GM18511 (cell line): ENCODE data around the gene SLCO1B3.
"Not testable (repeated sequence)": the region's sequence is repeated elsewhere in the genome, so short reads cannot be mapped to it uniquely, and the experiment has no call there.

Experiments
- ATAC-seq: cut with Tn5 transposase; IDR thresholded peaks from one replicate; pipeline ENCODE4 v1.9.1; 2021; ENCODE audit warnings: mild to moderate bottlenecking, moderate library complexity; ENCODE audit not compliant: unreplicated experiment

Gene SLCO1B3

GRCh38 chr12:20810487-20810886, at the start of gene SLCO1B3:
SLCO1B3 (plus strand) TSS chr12:20810705; CDS start chr12:20815739, 5,034 bp downstream.
- ATAC-seq: no peak

- no peak for ATAC-seq
Observed at GRCh38 chr12:20777420-20777819, 33.1 kb upstream of the SLCO1B3 start.

GRCh38 chr12:20778969-20779368, 31.5 kb upstream of the SLCO1B3 start:
- no peak for ATAC-seq

GRCh38 chr12:20779971-20780370, 30.5 kb upstream of the SLCO1B3 start:
- ATAC-seq: not testable (repeated sequence)

DNA sequence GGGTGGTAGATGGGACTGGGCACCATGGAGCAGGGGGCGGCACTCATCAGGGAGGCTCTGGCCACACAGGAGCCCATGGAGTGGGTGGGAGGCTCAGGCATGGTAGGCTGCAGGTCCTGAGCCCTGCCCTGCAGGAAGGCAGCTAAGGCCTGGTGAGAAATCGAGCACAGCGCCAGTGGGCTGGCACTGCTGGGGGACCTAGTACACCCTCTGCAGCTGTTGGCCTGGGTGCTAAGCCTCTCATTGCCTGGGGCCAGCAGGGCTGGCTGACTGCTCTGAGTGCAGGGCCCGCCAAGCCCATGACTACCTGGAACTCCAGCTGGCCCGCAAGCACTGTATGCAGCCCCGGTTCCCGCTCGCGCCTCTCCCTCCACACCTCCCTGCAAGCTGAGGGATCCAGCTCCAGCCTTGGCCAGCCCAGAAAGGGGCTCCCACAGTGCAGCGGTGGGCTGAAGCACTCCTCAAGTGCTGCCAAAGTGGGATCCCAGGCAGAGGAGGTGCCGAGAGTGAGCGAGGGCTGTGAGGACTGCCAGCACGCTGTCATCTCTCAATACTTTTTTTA, 26.6 kb upstream of the SLCO1B3 start:
- not testable (repeated sequence) for ATAC-seq

DNA sequence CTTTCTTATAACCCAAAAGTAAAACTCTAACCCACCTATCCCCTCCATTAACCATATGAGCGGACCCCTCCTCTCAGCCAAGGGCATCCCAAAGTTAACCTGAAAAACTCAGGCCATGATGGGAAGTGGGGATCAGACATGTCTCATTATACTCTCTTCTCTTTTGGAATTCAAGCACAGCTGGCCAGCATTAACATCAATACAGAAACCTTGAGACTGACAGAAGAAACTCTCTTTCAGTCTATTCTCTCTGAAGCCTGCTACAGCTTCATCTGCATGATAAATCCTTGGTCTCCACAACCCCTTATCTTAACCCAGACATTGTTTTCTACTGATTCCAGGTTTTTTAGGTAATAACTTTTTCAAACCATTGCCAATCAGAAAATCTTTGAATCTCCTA, 17.5 kb upstream of the SLCO1B3 start:
- ATAC-seq: no peak

GRCh38 chr12:20798554-20798953, 12.0 kb upstream of the SLCO1B3 start:
- ATAC-seq: no peak

DNA sequence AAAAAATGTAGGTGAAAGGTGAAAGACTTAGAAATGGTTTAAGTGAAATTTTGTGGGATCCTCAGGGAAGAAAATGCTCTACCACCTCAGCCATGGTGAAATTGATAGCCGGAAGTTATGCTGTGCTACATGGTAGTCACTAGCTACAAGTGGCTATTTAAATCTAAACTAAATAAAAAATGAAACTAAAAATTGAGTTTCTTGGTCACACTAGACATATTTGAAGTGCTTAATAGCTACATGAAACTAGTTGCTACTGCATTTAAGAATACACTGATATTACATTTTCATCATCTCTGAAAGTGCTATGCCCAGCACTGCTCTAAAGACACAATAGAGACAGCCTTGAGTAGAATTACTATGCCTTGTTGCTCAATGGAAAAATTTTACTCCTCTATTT, 10.3 kb upstream of the SLCO1B3 start:
- no peak for ATAC-seq

DNA sequence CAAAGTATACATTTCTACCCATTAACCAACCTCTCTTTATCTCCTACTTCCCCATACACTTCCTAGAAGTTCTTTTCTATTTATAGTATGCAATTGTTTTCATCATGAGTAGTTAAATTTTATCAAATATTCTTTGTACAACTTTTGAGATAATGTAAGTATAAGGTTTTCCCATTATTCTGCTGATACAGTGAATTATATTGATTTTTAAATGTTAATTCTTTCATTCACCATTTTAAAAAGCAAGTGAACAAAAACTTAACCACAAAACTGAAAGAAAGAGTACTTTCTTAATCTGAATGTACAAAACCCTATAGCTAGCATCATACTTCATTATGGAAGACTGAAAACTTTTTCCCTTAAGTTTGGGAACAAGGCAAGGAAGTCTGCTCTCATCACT, 9.5 kb upstream of the SLCO1B3 start:
- ATAC-seq: no peak

- no peak for ATAC-seq
Observed at GRCh38 chr12:20805921-20806320, 4.6 kb upstream of the SLCO1B3 start.

GRCh38 chr12:20807192-20808080, 3.1 kb upstream of the SLCO1B3 start:
- no peak for ATAC-seq

- no peak for ATAC-seq
Observed at GRCh38 chr12:20808521-20808920, 2.0 kb upstream of the SLCO1B3 start.

- ATAC-seq: no peak
Observed at GRCh38 chr12:20815574-20815973, 5.1 kb downstream of the SLCO1B3 start.

DNA sequence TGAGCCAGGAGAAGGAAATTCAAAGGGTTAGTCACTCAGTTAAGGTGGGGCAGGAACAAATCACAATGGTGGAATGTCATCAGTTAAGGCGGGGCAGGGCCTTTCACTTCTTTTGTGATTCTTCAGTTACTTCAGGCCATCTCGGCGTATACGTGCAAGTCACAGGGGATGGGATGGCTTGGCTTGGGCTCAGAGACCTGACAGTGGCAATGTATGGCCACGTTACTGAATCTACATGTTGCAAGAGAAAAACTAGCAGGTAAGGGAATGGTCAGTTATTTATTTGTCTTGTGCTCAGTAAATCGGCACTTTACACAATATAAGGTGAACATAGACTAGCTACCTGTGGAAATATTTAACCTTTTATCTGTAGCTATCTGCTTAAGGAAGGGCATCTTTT, 11.9 kb downstream of the SLCO1B3 start:
- ATAC-seq: no peak

DNA sequence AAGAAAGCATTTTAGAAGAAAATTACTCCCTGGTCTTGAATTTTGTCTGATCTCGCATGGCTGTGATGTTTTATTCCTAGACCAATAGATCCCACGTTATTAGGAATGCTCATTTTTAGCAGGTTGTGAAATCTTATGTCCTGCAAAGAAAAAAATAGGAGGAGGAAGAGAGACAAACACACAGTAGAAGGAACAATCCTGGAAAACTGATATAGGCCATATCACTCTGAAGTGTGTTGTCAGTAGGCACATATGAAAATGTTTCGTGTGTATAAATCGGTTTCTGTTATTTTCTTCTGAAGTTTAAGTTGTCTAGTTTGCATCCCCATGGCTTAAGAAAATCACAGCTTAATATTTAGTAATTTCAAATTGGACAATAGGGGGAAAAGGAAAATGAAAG, 12.4 kb downstream of the SLCO1B3 start:
- no peak for ATAC-seq

- no peak for ATAC-seq
Observed at GRCh38 chr12:20829919-20830318, 19.4 kb downstream of the SLCO1B3 start.

DNA sequence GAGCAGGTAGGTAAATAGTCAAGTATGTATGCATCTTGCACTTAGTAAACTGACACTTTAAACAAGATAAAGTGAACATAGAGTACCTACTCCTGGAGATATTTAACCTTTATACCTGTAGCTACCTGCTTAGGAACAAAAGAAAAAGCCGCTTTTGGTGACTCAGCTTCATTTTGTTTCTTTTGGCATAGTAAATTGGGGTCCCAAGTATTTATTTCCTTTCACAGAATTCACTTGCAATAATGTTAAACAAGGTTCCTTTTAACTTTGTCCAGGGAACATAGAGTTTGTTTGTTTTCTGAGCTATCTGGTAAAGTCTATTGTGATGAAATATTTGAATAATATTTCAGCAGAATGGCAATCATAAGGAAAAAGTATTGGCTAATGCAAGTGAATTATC, 20.0 kb downstream of the SLCO1B3 start:
- ATAC-seq: no peak

DNA sequence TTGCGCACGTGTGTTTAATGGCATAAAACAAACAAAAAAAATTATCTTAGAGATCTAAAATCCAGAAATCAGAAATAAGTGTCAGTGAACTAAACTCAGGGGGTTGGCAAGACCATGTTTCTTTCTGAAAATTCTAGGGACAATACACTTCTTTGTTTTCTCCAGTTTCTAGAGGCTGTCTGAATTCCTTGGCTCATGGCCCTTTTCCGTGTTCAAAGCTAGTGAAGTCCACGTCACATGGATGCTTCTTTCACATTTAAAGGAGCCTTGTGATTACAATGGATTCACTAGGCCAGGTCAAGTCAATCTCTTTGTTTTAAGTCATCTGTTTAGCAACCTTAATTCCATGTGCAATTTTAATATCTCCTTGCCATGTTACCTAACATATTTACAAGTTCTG, 22.4 kb downstream of the SLCO1B3 start:
- no peak for ATAC-seq

DNA sequence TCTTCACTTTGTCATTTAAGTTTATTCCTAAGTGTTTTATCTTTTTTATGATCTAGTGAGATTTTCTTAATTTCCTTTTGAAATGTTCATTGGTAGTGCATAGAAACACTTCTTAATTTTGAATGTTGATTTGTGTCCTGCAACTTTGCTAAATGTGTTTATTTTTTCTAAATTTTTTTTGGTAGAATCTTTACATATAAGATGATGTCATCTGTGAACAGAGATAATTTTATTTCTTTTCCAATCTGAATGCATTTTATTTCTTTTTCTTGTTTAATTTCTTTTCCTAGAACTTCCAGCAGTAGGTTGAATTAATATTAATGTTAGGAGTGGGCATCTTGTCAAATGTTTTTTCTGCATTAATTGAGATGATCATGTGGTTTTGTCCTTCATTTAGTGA, 42.1 kb downstream of the SLCO1B3 start:
- no peak for ATAC-seq

DNA sequence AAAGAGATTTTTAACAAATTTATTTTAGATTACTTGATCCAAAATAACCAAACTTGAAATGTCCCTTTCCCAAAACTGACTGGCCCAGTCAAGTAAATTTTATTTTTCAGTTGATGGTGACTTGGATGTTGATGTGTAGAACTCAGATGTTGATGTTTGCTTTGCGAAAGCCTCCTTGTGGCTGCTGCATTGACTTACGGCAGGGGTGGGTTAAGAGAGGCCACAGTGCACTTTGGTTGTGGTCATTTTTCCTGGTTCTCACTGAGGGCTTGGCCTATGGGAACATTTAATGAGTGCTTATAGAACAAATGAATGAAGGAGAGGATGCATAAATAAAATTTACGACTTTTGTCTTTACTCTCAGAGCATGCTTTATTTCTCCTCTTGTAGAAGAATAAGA, 52.6 kb downstream of the SLCO1B3 start:
- ATAC-seq: no peak

- no peak for ATAC-seq
Observed at GRCh38 chr12:20865873-20866272, 55.4 kb downstream of the SLCO1B3 start.

GRCh38 chr12:20868277-20868676, 57.8 kb downstream of the SLCO1B3 start:
- no peak for ATAC-seq
